GM19238 (cell line): ENCODE data around the gene TPK1.

Source experiments
- DNase-seq: peaks from one replicate; pipeline ENCODE4 v3.0.0; 2011; ENCODE audit warnings: low spot score; ENCODE audit not compliant: insufficient read length

Gene TPK1

DNA sequence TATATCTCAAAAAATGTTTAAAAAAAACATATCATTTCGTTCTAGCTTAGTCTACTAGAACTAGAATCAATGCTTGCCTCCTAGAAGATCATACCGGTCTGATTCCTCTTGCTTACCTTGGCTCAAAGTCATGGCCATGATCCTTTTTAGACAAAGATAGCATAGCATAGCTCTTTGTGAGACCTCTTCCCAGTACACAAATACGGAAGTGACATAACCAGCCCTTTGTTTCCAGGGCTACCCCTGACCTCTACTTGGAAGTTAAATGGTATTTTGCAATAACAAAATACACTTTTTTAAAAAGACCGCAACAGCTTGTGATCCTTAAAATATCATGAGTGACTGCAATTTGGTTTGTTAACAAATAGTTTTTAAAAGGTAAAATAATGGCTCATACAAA, 301.7 kb downstream of the TPK1 start:
- DNase-seq: no peak

DNA sequence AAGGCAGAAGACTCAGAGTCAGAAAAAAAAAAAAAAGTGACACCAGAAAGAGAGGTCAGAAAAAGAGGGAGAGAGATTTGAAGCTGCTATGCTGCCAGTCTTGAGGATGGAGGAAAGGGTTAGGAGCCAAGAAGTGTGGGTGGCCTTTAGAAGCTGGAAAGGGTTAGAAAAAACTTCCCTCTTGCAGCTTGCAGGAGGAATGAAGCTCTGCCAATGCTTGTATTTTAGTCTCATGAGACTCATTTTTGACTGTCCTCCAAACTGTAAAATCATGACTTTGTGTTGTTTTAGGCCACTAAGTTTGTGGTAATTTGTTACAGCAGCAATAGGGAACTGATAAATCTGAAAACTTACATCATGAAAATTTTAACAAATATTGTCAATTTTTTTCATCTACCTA, 304.7 kb downstream of the TPK1 start:
- DNase-seq: no peak

DNA sequence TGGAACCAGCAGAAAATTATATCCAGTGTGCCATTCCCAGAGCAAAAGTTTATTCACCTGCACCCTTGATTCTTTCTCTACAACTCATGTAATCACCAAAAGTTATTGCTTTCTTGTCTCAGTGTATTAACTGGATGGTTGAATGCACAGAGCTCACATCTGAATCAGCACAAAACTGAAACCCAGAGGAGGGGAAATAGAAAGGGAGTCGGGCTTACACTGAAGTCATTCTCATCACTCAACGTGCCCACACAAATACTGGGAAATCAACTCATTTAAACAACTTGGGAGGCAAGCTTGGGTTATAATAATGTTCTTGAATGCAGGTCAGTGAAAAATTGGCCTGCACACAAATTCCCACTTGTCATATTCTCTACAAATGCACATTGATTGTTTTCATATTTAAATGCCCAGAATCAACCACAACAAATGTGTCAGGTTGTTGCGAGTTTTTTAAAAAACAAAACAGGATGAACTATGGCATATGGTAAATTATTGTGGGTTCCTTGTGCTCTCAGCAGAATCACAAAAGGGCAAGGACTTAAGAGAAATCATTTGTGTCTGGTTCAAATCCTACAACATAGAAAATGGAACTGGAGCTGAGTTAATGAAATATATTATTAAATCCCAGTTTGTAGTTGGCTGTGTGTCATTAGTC, 306.5 kb downstream of the TPK1 start:
- peak; percentile 8 for DNase-seq

DNA sequence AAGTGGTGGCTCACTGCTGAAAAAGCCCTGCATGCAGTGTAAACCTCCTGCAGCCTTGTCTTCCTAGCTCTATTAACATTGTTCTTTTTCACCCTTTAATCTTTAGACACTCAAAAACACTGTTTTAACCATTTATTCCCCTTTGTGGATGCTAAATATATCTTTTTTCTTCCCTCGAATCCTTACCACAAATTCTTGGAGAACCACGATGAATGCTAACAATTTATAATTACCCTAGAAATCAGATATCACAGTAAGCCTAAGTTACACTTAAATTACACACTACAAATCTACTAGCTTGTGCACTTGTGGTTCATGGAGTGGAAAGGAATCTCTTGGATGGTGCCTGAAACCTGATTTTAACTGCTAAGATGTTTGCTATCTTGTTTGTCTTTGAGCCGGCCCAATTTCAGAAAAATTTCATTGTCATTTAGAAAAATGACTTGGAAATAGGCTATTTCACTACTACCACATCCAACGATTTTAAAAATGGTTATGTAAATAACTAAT, 307.3 kb downstream of the TPK1 start:
- DNase-seq: no peak

DNA sequence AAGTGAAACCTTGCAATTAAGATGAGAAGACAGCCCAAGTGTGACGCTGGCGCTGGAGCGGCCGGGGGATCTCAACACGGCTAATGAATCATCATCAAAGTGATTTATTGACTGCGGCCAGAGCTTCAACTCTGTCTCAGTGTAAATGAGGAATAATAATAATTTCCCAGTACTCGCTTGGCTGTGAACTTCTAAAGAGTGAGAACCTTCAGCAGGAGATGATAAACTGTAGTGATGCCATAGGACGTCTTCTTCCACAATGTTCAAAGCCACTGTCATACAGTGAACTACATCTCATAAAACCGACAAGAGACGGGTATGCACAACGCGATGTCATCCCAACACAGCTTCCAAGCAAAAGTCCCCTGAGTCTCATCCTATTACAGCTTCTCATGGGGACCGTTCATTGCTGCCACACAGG, 308.8 kb downstream of the TPK1 start:
- DNase-seq: no peak

DNA sequence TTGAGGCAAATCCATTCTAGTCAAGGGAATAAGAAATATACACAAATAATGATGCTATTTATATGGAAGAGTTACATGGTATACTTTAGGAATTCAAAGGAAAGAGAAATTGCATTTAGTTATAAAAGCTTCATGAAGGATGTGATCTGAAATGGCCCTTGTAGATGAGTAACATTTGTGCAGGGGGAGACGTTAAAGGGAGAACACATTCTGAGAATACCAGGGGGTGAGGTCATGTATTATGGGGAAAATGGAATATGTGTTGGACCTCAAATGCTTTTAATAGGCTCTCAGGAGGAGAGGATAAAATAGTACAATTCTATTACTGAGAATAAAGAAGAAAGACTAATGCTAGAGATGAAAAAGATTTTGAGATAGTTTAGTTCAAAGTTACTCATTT, 309.9 kb downstream of the TPK1 start:
- DNase-seq: no peak

DNA sequence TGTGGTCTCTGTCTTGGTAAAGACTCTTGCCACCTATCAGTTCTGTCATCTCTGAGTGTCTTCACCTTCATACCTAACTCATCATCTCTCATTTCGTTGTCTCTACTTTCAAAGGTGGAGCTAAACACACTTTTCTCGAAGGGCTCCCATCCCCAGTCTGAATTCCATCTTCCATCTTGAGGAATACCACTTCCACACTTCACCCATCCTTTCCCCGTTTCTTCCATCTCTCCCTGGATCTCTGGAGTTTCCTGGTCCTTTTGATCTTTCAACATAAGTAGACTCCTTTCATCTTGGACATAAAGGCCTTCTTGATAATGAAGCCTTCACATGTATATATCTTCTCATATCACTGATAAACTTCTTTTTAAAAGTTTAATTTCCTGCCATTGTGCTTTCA, 311.6 kb downstream of the TPK1 start:
- no peak for DNase-seq

DNA sequence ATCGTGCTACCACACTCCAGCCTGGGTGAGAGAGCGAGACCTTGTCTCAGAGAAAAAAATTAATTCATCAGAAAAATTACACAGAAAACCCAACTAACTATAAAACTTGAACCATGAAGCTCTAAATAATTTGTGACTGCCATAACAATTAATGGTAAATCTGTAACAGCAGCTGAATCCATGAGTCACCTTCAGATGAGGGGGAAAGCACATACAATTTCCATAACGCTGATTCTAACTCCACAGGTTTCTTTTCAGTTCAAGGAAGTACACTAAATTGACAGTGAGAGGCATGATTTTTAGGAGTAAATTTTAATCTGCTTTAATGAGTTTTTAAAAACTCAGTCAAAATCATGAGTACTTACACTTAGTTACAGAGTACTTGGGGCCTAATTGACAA, 312.2 kb downstream of the TPK1 start:
- DNase-seq: no peak

DNA sequence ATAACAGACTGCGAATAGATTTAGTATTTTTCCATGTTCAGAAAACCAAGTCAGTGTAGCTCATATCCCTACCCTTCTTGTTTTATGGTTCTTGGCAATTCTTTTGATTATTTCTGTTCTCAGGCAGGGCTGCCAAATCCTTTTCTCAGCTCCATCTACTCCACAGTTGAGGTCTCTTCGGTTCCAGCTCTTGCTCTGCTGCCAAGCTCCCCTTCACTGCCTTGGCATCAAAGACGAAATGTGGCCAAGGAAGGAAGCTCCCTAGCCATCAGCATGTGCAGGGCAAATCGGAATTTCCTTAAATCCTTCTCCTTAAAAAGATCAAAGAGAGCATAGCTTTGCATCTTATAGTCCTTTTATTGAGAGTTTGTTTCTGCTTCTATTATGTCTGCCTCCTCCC, 315.9 kb downstream of the TPK1 start:
- no peak for DNase-seq

DNA sequence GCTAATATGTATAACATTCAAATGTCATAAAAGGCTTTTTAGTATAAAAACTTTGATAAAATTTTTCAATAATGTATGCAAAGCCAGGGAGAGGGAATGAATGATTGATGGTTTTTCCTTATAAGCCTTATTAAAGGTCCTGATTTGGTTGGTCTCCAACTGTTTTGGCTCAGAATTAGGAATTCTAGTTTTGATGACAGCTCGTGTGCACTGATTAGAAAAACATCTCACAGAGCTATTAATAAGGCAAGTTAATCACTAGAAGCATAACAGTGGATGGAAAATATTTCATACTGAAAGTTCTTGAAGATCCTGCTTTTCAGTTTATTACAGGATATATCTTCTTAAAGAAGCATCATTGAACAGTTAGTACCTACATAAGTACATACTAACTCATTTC, 317.5 kb downstream of the TPK1 start:
- no peak for DNase-seq

DNA sequence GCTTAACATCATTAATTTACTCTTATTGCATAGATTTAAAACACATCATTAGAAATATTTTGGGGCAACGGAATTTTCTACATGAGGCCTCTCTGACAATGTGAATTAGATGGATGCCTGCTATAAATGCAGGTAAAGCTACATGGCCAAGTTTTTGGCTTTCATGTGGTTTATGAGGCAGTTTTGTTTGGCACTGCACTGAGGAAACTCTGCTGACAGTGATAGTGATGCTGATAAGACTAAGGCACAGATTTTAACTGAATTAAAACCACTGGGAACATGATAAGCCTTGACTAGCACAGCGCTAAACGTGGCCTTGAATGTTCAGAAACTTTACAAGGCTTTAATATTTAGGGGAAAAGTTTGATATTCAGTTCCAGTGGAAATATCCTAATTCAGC, 318.1 kb downstream of the TPK1 start:
- DNase-seq: no peak

DNA sequence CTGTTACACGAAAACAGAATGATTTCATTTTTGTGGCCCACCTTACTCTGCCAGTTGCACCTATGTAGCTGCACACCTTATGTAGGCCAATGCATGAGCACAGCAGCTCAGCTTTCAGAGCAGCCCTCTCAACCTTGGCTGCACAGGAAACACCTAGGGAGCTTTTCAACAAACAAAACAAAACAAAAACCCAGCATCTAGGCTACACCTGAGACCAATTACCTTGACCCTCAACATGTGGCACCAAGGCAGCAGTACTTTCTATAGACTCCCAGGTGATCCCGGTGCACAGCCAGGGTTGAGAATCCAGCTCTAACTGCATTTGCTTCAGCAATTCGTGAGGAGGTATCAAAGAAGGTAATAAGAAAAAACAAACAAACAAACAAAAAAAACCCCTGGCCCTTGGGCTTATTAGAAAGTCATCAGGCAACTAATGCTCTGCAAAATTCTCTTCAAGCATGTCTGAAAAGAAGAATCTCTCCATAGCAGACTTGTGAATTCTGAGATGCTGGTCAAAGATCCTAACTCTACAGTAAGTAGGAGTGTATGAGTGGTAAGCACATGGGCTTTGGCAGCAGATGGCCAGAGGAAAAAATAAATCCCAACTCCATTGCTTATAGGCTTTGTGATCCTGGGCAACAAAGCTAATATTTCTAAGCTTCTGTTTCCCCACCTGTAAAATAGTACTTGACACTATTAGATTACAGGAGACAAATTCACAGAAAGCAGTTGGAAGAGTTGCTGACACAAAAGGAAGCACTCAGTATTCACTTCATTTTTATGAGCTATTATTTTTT, 318.9 kb downstream of the TPK1 start:
- no peak for DNase-seq

DNA sequence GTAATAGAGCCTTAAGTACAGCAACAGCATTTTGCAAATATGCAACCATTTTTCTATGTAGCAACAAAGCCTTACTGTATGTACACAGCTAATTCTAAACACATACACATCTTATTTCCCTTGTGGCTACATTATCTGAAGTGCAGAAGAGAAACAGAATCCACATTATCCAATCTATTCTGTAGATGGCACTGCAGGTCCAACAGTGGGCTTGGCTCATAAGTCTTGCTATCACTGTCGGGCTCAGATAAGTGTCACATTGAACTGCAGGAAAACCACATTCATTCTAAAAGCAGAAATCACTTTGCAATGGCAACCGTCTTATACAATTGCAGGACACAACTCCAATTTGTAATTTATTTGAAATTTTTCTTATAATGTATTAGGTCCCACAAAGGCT, 322.5 kb downstream of the TPK1 start:
- DNase-seq: no peak

DNA sequence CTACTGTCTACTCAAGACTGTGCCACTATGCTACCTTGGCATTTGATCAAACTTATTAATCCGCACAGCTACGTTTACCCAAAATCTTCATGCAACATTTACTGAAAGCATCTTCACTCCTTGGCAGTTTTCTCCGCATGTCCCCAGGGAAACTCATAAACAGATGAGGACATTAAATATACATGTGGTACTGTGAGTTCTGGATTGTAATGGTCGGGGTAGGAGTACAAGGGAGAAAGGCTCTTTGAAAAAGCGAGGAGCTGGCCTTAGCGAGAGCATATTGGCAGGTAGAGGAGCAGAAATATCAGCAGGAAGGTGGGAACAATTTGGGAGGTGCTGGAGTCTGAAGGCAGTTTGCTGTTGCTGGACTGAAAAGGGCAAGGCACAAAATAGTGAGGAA, 325.2 kb downstream of the TPK1 start:
- DNase-seq: no peak

DNA sequence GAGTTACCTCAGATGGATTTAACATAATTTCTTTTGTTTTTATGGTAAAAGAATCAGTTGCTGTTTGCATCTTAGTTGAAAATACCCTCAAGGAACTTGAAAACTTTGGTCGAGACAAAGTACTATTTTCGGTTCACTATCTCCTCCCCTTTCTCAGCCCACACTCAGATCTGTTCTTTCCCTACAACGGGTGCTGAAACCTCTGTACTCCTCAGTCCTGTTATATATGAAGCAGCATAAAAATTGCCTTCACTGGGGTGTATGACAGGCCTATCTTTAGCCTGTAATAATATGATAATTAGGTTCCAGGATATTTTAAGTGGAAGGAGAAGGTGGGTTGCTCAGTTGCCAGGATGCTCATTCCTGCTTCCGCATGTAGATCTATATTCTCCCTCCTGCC, 327.2 kb downstream of the TPK1 start:
- DNase-seq: peak; percentile 8

DNA sequence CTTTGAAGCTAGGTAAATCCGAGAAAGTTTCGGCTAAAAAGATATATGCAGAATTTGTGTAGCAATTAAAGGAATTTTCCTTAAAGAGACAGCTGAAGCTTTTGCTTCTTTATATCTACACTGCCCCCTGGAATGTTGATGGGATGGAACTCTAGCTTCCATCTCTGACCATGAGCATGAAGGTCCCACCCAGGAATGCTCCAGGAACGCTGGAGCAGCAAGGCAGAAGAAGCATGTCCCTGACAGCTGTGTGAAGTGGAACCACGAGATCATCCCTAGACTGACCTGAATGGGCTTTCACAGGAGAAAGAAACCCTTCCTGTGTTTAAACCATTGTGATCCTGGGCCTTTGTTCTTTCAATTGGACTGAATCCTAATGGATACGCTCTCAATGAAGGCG, 332.6 kb downstream of the TPK1 start:
- DNase-seq: no peak

DNA sequence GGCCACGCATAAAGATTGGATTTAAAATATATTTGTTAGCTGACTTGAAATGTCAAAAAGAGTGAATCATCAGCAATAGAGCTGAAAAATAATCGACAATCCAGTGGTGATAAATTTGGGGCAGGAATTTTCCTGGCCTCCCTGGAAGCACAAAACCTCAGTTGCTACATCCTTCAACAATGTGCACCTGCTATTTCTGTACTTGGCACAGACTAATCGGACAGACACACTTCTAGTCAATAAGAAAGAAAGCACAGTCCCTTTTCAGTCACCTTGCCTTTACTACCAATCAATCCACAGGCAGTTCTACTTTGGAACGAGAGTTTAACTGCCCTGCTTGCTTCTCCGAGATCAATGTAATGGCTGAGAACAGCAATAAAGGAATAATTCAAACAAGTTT, 335.6 kb downstream of the TPK1 start:
- DNase-seq: no peak

DNA sequence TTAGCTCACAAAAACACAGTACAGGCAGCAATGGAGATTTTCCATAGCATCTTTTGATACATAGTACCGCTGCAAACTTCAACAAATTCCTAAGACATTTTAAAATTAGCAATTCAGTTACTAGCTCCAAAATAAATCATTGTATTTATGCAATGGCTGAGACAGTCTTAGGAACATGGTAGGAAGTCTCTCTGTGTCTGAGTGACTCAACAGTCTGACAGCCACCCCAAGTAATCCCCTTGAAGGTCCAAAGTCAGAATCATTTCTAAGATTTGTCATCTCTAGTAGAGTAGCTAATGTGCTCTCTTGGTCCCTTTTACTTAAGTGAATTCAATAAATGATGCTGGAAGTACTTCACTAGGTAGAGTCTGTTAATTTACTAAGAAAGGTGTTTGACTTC, 338.6 kb downstream of the TPK1 start:
- no peak for DNase-seq

DNA sequence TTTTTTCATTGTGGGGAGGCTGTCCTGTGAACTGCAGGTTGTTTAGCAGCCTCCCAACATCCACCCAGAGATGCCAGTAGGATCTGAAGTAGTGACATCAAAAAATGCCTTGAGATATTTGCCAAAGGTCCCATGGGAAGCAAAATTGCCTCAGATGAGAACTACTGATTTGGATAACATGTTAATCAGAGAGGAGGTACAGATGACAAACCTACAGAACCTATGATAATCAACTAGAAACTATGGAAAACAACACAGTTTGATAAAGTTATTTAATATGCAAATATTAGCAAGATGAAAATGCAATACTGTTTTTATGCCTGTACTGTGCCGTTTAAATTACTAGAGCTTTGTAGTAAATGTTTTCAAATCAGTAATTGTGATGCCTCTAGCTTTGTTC, 341.5 kb downstream of the TPK1 start:
- DNase-seq: no peak

DNA sequence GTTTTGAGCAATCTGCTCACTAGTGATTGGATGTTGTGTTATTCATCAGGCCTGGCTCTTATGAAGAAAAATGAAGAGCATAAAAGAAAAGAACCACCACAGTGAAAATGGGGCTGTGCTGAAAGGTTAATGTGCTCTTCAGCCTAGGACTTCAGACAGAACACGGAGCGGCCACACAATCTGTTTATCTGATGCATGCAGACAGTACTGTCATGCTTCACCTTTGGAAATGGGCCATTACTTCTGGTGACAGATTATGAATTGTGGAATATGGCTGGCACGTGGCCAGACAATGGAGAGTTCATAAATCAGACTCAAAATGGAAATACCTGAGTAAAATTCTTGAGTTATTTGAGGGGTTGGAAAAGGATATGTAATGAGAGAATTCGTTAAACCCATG, 346.3 kb downstream of the TPK1 start:
- no peak for DNase-seq

DNA sequence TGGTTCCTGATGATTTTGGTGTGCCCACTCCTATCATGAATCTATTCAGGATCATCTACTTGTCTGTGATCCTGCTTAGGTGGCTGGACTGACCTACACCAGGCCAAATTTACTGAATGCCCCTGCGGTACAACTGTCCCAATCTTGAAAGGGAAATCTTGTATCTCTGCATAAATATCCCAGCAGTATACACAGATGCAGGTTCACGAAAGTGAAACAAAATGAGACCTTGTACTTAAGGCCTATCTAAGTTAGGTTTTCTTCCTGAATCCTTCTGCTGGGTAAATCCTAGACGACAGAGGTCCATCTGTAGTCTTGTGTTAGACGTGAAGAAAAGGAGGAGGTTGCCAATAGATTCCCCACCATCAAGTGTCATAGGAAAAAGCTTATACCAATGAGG, 346.9 kb downstream of the TPK1 start:
- no peak for DNase-seq

DNA sequence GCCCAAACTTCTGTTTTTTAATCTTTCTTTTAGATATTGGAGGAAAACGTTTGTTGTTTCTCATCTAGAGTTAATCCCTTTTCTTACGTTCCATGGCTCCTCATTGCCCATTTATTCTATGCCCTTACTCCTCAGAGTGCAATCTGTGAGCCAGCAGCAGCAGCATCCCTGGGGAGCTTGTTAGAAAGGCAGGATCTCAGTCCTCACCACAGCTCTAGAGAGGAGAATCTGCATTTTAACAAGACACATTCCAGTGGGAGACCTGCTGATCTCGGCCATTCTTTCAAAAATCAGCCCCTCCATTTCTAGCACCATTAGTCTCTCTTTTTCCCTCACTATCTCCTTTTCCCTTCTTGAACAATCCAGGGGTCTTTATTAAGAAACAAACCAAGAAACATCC, 348.0 kb downstream of the TPK1 start:
- DNase-seq: no peak

DNA sequence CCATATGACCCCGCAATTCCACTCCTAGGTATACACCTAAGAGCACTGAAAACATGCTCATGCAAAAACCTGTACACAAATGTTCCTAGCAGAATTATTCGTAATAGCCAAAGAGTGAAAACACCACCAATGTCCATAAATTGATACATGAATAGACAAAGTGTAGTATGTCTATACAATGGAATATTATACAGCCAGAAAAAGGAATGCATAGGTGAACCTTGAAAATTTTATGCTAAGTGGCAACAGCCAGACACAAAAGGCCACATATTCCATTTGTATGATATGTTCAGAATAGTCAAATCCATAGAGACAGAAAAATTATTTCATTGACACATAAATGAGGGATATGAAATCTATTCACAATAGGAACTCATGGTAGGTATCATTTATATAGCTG, 351.4 kb downstream of the TPK1 start:
- DNase-seq: no peak
